Body of pancreas (tissue), 4 donors: ENCODE measurements around the gene KCTD3. TPM values are rescaled to one million over a fixed set of nuclear protein-coding genes. Genes with fewer than 3 reads are reported as not detected.

Experiments used
- ATAC-seq: fragments of 150-250 bp; one replicate; pipeline ENCODE4 v1.9.1; 2016
- DNase-seq, 4 donors: peaks; one replicate each; pipeline ENCODE4 v3.0.0-alpha.2; 2019
- H3K27ac ChIP-seq, 4 donors: fragments of 200-600 bp; sonication (generic); 1 replicate in 3 of 4; 2 replicates in 1 of 4; pipeline versions ENCODE4 v1.5.1 to v1.6.1; 2016 to 2019; ENCODE audit warnings: mild to moderate bottlenecking in 1 of 4, mixed read lengths in 1 of 4, moderate library complexity in 1 of 4
- H3K27me3 ChIP-seq, 2 donors: fragments of 200-600 bp; sonication (generic); one replicate each; pipeline ENCODE4 v1.6.0; 2016; ENCODE audit warnings: mild to moderate bottlenecking in 1 of 2
- H3K36me3 ChIP-seq, 2 donors: fragments of 200-600 bp; sonication (generic); replicated peaks in 1 of 2; 2 replicates each; pipeline ENCODE4 v1.5.1; 2016; ENCODE audit warnings: low read depth in 2 of 2; ENCODE audit not compliant: insufficient read depth in 1 of 2
- H3K4me1 ChIP-seq: fragments of 200-600 bp; sonication (generic); one replicate; pipeline ENCODE4 v1.6.0; 2016
- H3K4me3 ChIP-seq, 2 donors: fragments of 200-600 bp; sonication (generic); 1 replicate in 1 of 2; 2 replicates in 1 of 2; pipeline ENCODE4 v1.5.1; 2016 to 2019
- H3K9me3 ChIP-seq, 3 donors: fragments of 200-600 bp; sonication (generic); 1 replicate in 2 of 3; 2 replicates in 1 of 3; pipeline ENCODE4 v1.5.1; 2016
- CTCF ChIP-seq, 7 experiments: fragments of 450-650 bp in 4 of 7; fragments of 200-600 bp in 3 of 7; sonication (generic) in 3 of 7; IDR thresholded peaks; one replicate each; pipeline ENCODE4 v1.5.1; 2016 to 2019; ENCODE audit warnings: antibody characterized with exemption in 7 of 7
- POLR2A ChIP-seq, 3 donors: fragments of 450-650 bp; IDR thresholded peaks; one replicate each; pipeline ENCODE4 v1.6.1; 2016; ENCODE audit warnings: antibody characterized with exemption in 3 of 3, mild to moderate bottlenecking in 2 of 3
- WGBS, 2 donors: methylation state at CpG; one replicate each; pipeline ENCODE4 v1.1.5; 2017; 5-methylcytosine and 5-hydroxymethylcytosine counted together
- intact Hi-C: fragments of 100-400 bp; cut with DNase I; formaldehyde crosslinking; loops from one replicate; pipeline ENCODE4 v1.15.1; 2023
- total RNA-seq, 2 donors: library from RNA; depleted of rRNA; stranded (reverse); fragments of >200 nt; gene quantifications; one replicate each; pipeline ENCODE4 v1.1.0, GENCODE V29; 2016

The KCTD3 gene
- total RNA-seq, 2 donors from 2014 or later: 31.6 to 38.7 TPM

- intact Hi-C loops: no loop called here
- Histone ChIP-seq H3K36me3 (no peaks in the 10 kb centered on the region), H3K4me1 (no peaks in the 10 kb centered on the region), H3K27me3 (no peaks in the 10 kb centered on the region), H3K27ac (no peak overlapping the region), H3K4me3 (no peak overlapping the region), H3K9me3 (no peaks in the 10 kb centered on the region)
- 36% methylated on average over 8 of the region's 8 CpGs for WGBS, 2 donors
- DNase-seq (no peak), ATAC-seq (no peak)
- TF ChIP-seq POLR2A (IDR thresholded peaks at IDR 0.05) (no peak), CTCF (IDR thresholded peaks at IDR 0.05) (no peak)
These were observed 43.8 kb upstream of the KCTD3 start for GRCh38 chr1:215523128-215523861.

- Histone ChIP-seq H3K4me1 (no peaks in the 10 kb centered on the region), H3K27ac (no peak overlapping the region), H3K4me3 (no peak overlapping the region), H3K27me3 (no peaks in the 10 kb centered on the region), H3K36me3 (no peaks in the 10 kb centered on the region), H3K9me3 (no peaks in the 10 kb centered on the region)
- TF ChIP-seq POLR2A (IDR thresholded peaks at IDR 0.05) (no peak), CTCF (IDR thresholded peaks at IDR 0.05) (no peak)
- intact Hi-C loops: no loop called here
- 6 to 8% methylated on average over 2 of the region's 2 CpGs for WGBS, 2 donors
- ATAC-seq (no peak), DNase-seq (no peak)
These were observed 43.2 kb upstream of the KCTD3 start for GRCh38 chr1:215523906-215524305.

GRCh38 chr1:215526147-215526845 lies 40.8 kb upstream of the KCTD3 start:
- Histone ChIP-seq H3K9me3 (no peaks in the 10 kb centered on the region), H3K4me3 (no peak overlapping the region), H3K27me3 (no peaks in the 10 kb centered on the region), H3K27ac (no peak overlapping the region), H3K4me1 (no peaks in the 10 kb centered on the region), H3K36me3 (no peaks in the 10 kb centered on the region)
- intact Hi-C loops: no loop called here
- TF ChIP-seq CTCF (IDR thresholded peaks at IDR 0.05) (peak; percentile 57 to 69 (median 67)), POLR2A (IDR thresholded peaks at IDR 0.05) (no peak)
- ATAC-seq (no peak), DNase-seq (no peak)
- 25 to 27% methylated on average over 7 of the region's 7 CpGs for WGBS, 2 donors

GRCh38 chr1:215526846-215527151 lies 40.3 kb upstream of the KCTD3 start:
- no peaks in the 10 kb centered on the region for H3K9me3 ChIP-seq
- no peak for ATAC-seq
- no peak for DNase-seq
- H3K4me1 ChIP-seq: no peaks in the 10 kb centered on the region
- H3K36me3 ChIP-seq: no peaks in the 10 kb centered on the region
- no peak overlapping the region for H3K4me3 ChIP-seq
- TF ChIP-seq POLR2A (IDR thresholded peaks at IDR 0.05) (no peak), CTCF (IDR thresholded peaks at IDR 0.05) (no peak)
- H3K27ac ChIP-seq: no peak overlapping the region
- intact Hi-C loops: no loop called here
- H3K27me3 ChIP-seq: no peaks in the 10 kb centered on the region

GRCh38 chr1:215529111-215529510 lies 38.0 kb upstream of the KCTD3 start:
- WGBS, 2 donors: 29 to 47% methylated on average over 4 of the region's 4 CpGs
- ATAC-seq: no peak
- H3K4me3 ChIP-seq: no peak overlapping the region
- no peaks in the 10 kb centered on the region for H3K27me3 ChIP-seq
- H3K4me1 ChIP-seq: no peaks in the 10 kb centered on the region
- intact Hi-C loops: no loop called here
- H3K36me3 ChIP-seq: no peaks in the 10 kb centered on the region
- no peaks in the 10 kb centered on the region for H3K9me3 ChIP-seq
- DNase-seq: no peak
- H3K27ac ChIP-seq: no peak overlapping the region
- TF ChIP-seq POLR2A (IDR thresholded peaks at IDR 0.05) (no peak), CTCF (IDR thresholded peaks at IDR 0.05) (no peak)
